NT2/D1 (cell line): ENCODE measurements around the gene SND1.

Experiments used
- SUZ12 ChIP-seq: IDR thresholded peaks from 2 replicates; pipeline ENCODE4 v1.6.1; 2011; ENCODE audit not compliant: insufficient read length, insufficient read depth; ENCODE audit errors: extremely low read depth
- YY1 ChIP-seq: IDR thresholded peaks from 2 replicates; pipeline ENCODE4 v1.6.1; 2011; ENCODE audit not compliant: insufficient read length, insufficient read depth
- ZNF274 ChIP-seq: IDR thresholded peaks from 2 replicates; pipeline ENCODE4 v1.6.1; 2011; ENCODE audit warnings: mild to moderate bottlenecking, low read depth, low read length

- TF ChIP-seq YY1: no peak
- no peak for TF ChIP-seq SUZ12
- no peak for TF ChIP-seq ZNF274
Observed at GRCh38 chr7:127810113-127810512, 158.1 kb downstream of the SND1 start.
